Measurements from ENCODE around the gene TMEM39A. TPM values are rescaled to one million over a fixed set of nuclear protein-coding genes. Genes with fewer than 3 reads are reported as not detected.

Gene TMEM39A
- total and polyA plus RNA-seq, 2 of the 4 experiments (the other 2 are of a cell fraction), result 29.6 to 117 TPM

DNA sequence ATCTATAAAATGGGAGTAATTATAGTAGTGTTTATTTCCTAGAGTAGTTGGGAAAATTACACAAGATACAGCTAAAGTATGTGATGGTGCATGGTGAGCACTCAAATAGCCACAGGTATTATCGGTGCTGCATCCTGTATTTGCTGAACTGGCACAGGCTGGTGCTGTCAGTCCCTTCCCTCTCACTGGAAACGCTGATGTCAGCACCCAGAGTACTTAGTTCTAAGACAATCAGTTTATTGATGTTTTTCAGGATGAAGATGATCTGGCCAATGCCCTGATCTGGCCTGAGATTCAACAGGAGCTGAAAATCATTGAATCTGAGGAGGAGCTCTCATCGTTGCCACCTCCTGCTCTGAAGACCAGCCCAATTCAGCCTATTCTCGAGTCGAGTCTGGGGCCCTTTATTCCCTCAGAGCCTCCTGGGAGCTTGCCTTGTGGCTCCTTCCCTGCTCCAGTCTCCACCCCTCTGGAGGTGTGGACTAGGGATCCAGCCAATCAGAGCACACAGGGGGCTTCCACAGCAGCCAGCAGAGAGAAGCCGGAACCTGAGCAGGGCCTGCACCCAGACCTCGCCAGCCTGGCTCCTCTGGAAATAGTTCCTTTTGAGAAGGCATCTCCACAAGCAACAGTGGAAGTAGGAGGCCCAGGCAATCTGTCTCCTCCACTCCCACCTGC is 49.7 kb downstream of the TMEM39A start:
- ChIA-PET CTCF (no interaction called here), POLR2A (ENCODE audit: unreplicated experiment) (no interaction called here)
- Histone ChIP-seq H2AK9ac (replicated peaks; ENCODE audit: low read depth, low read length, poor library complexity) (no peak overlapping the region), H3K4ac (ENCODE audit: low read depth, low read length) (no peak overlapping the region), H3K27ac (ENCODE audit: insufficient read depth, low read length) (no peak overlapping the region), H3K14ac (replicated peaks; ENCODE audit: low read depth, low read length) (no peak overlapping the region), H3K79me1 (ENCODE audit: low read depth in 1 of 2, low read length in 2 of 2) (peaks cover 0 to 5% of the 10 kb centered on the region in 2 experiments; a peak in 1 of 4 replicates), H2BK20ac (ENCODE audit: low read depth, low read length) (no peak overlapping the region), H3K4me3 (ENCODE audit: insufficient read depth, low read depth, low read length) (no peak overlapping the region), H4K5ac (ENCODE audit: low read depth, low read length) (no peak overlapping the region), H3K9me1 (ENCODE audit: insufficient read depth, low read length) (peaks cover 14% of the 10 kb centered on the region; the same call in 1 of the 2 replicates), H3K9me3 (ENCODE audit: control insufficient read depth, insufficient read depth, low read length) (no peaks in the 10 kb centered on the region), H2BK5ac (ENCODE audit: low read depth, low read length, poor library complexity, severe bottlenecking) (no peak overlapping the region), H3K18ac (ENCODE audit: low read depth, low read length) (no peak overlapping the region), H4K8ac (ENCODE audit: low read depth in 2 of 2, low read length in 2 of 2) (no peak overlapping the region), H2BK15ac (ENCODE audit: low read depth, low read length) (no peak overlapping the region), H4K91ac (ENCODE audit: insufficient read depth, low read depth, low read length) (no peak overlapping the region), H3K4me2 (ENCODE audit: low read depth, low read length) (no peak overlapping the region), H2AFZ (replicated peaks; ENCODE audit: low read length, poor library complexity) (no peak overlapping the region), H4K20me1 (ENCODE audit: insufficient read depth, low read length) (no peaks in the 10 kb centered on the region), H3K4me1 (ENCODE audit: control insufficient read depth, insufficient read depth, low read length) (peaks cover 4% of the 10 kb centered on the region), H2BK120ac (ENCODE audit: low read depth, low read length) (no peak overlapping the region), H2AK5ac (ENCODE audit: low read depth, low read length) (no peak overlapping the region), H3K27me3 (ENCODE audit: control insufficient read depth, insufficient read depth, low read length) (no peaks in the 10 kb centered on the region), H3K23ac (ENCODE audit: low read depth, low read length) (no peak overlapping the region), H3K56ac (ENCODE audit: extremely low read depth, insufficient read depth, low read length) (no peak overlapping the region), H3K36me3 (ENCODE audit: control insufficient read depth, insufficient read depth, low read length) (peaks cover 35% of the 10 kb centered on the region), H3K9ac (ENCODE audit: low read depth, low read length) (no peak overlapping the region)
- intact Hi-C loops (cut with micrococcal nuclease) (no loop called here), dilution Hi-C loops (cut with HindIII; ENCODE audit: low sequenced_read_pairs, unreplicated experiment) (no loop called here), in situ Hi-C loops (cut with MboI; ENCODE audit: low sequenced_read_pairs) (no loop called here)
- ATAC-seq (ENCODE audit: low read depth) (no peak), DNase-seq (no peak)
- TF ChIP-seq POLR2A (IDR thresholded peaks at IDR 0.05; ENCODE audit: low read depth, low read length) (no peak), FOS (IDR thresholded peaks at IDR 0.05; ENCODE audit: low read depth, low read length) (no peak), MAFK (IDR thresholded peaks at IDR 0.05; ENCODE audit: low read depth, low read length) (peak; percentile 90), RFX5 (IDR thresholded peaks at IDR 0.05; ENCODE audit: low read depth, low read length) (no peak)
- TF ChIP-seq, protein P1, sequence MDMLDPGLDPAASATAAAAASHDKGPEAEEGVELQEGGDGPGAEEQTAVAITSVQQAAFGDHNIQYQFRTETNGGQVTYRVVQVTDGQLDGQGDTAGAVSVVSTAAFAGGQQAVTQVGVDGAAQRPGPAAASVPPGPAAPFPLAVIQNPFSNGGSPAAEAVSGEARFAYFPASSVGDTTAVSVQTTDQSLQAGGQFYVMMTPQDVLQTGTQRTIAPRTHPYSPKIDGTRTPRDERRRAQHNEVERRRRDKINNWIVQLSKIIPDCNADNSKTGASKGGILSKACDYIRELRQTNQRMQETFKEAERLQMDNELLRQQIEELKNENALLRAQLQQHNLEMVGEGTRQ (IDR thresholded peaks at IDR 0.05; ENCODE audit: low read depth, low read length), result no peak
- 100% methylated on average over 1 of the region's 7 CpGs; no CpG with 5 or more reads in 1 of the 2 experiments for WGBS, 2 experiments (ENCODE audit: extremely low coverage in 2 of 2, insufficient read length in 1 of 2)
- BruUV-seq (replicated peaks), result no TSS peak

Measured in IMR-90 (cell line).